HepG2 (cell line): ENCODE measurements around the gene MRPL38. TPM values are rescaled to one million over a fixed set of nuclear protein-coding genes. Genes with fewer than 3 reads are reported as not detected.
A peak's percentile ranks its signal among the peaks of the same experiment; 100 is the strongest.

Source experiments
- ATAC-seq: fragments of 200-7000 bp; cut with Tn5 transposase; 3 replicates; pipeline ENCODE4 v1.9.1; 2020; ENCODE audit warnings: mild to moderate bottlenecking, moderate library complexity
- BruUV-seq: library from RNA; stranded (reverse); fragments of 400-500 nt; replicated peaks from 2 replicates; lab custom pipeline; 2021; lab: Mats Ljungman, UMichigan
- CTCF ChIA-PET: fragments of 300-600 bp; formaldehyde crosslinking; extraction: SDS; loops from one replicate; lab custom pipeline; 2021; ENCODE audit warnings: low total read pairs, inconsistent platforms, low intra/inter-chr PET ratio; lab: Yijun Ruan, JAX
- POLR2A ChIA-PET: fragments of 350-600 bp; sonication (Branson Sonifier 250); formaldehyde crosslinking; loops from one replicate; lab custom pipeline; 2020; ENCODE audit warnings: antibody characterized with exemption, inconsistent platforms; lab: Yijun Ruan, JAX
- DNase-seq: peaks from one replicate; pipeline ENCODE4 v3.0.0-alpha.2; 2015; ENCODE audit warnings: low spot score
- FAIRE-seq: peaks from 3 replicates; lab custom pipeline; 2011; peaks lifted over from hg19 to GRCh38; lab: Jason Lieb, UNC
- H2AFZ ChIP-seq: one replicate; pipeline ENCODE4 v1.6.1; 2011; ENCODE audit warnings: low read length, inconsistent platforms
- H3K27ac ChIP-seq: fragments of 300-600 bp; 3 replicates; pipeline ENCODE4 v1.8.0; 2011; ENCODE audit warnings: mixed run types, mild to moderate bottlenecking, mixed read lengths, low read length, inconsistent platforms; ENCODE audit not compliant: insufficient read depth; ENCODE audit errors: extremely low read length
- H3K27me3 ChIP-seq, 2 experiments: fragments of 200-600 bp in 1 of 2; 2 replicates in 1 of 2; 3 replicates in 1 of 2; pipeline versions ENCODE4 v1.6.0 to v1.8.0; 2011; ENCODE audit warnings: low read length in 2 of 2, mild to moderate bottlenecking in 2 of 2, moderate library complexity in 2 of 2, inconsistent platforms in 1 of 2; ENCODE audit not compliant: insufficient read depth in 2 of 2, control insufficient read depth in 1 of 2
- H3K36me3 ChIP-seq, 2 experiments: fragments of 200-600 bp in 1 of 2; replicated peaks in 1 of 2; 2 replicates in 1 of 2; 3 replicates in 1 of 2; pipeline versions ENCODE4 v1.5.1 to v1.8.0; 2011; ENCODE audit warnings: low read length in 2 of 2, inconsistent platforms in 1 of 2; ENCODE audit not compliant: insufficient read depth in 2 of 2, control insufficient read depth in 1 of 2
- H3K4me1 ChIP-seq: 2 replicates; pipeline ENCODE4 v1.5.1; 2012; ENCODE audit warnings: low read length, inconsistent platforms; ENCODE audit not compliant: insufficient read depth
- H3K4me2 ChIP-seq: 2 replicates; pipeline ENCODE4 v1.6.0; 2011; ENCODE audit warnings: low read depth, low read length, inconsistent platforms
- H3K4me3 ChIP-seq, 3 experiments: fragments of 200-600 bp in 1 of 3; sonication (generic), shearing (Covaris generic) in 1 of 3; replicated peaks in 1 of 3; 2 replicates each; pipeline ENCODE4 v1.5.1; 2011 to 2016; ENCODE audit warnings: low read length in 3 of 3, inconsistent platforms in 2 of 3, low read depth in 2 of 3, mild to moderate bottlenecking in 2 of 3, control low read depth in 1 of 3, mixed read lengths in 1 of 3; ENCODE audit not compliant: insufficient read depth in 1 of 3
- H3K79me2 ChIP-seq: one replicate; pipeline ENCODE4 v1.6.1; 2011; ENCODE audit warnings: low read length, inconsistent platforms; ENCODE audit not compliant: insufficient read depth
- H3K9ac ChIP-seq: 2 replicates; pipeline ENCODE4 v1.6.0; 2011; ENCODE audit warnings: mild to moderate bottlenecking, low read depth, low read length, inconsistent platforms; ENCODE audit not compliant: insufficient read depth
- H3K9me3 ChIP-seq: 2 replicates; pipeline ENCODE4 v1.5.1; 2012; ENCODE audit warnings: mild to moderate bottlenecking, low read length
- H4K20me1 ChIP-seq: 2 replicates; pipeline ENCODE4 v1.6.0; 2011; ENCODE audit warnings: inconsistent platforms, mild to moderate bottlenecking, low read length, moderate library complexity; ENCODE audit not compliant: insufficient read depth
- FOXK1 ChIP-seq: sonication (generic); formaldehyde crosslinking; IDR thresholded peaks from 2 replicates; pipeline ENCODE4 v1.4.0; 2020; ENCODE audit warnings: low read depth, missing genetic modification reagents, borderline replicate concordance
- GFI1 ChIP-seq: sonication (generic); formaldehyde crosslinking; IDR thresholded peaks from 2 replicates; pipeline ENCODE4 v1.5.0; 2020; ENCODE audit warnings: missing genetic modification reagents, mild to moderate bottlenecking, borderline replicate concordance
- PHB2 ChIP-seq: fragments of 450-650 bp; IDR thresholded peaks from 2 replicates; pipeline ENCODE4 v1.6.1; 2018; ENCODE audit not compliant: partially characterized antibody
- SIN3B ChIP-seq: fragments of 150-350 bp; IDR thresholded peaks from 2 replicates; pipeline ENCODE4 v1.6.1; 2014; ENCODE audit warnings: low read length
- SMARCC2 ChIP-seq: fragments of 450-650 bp; IDR thresholded peaks from 2 replicates; pipeline ENCODE4 v1.6.1; 2017; ENCODE audit warnings: antibody characterized with exemption, mild to moderate bottlenecking
- SOX5 ChIP-seq: IDR thresholded peaks from 2 replicates; pipeline ENCODE4 v1.6.1; 2016; ENCODE audit warnings: borderline replicate concordance
- TARDBP ChIP-seq: sonication (generic); formaldehyde crosslinking; IDR thresholded peaks from 2 replicates; pipeline ENCODE4 v1.8.0; 2022; ENCODE audit warnings: mild to moderate bottlenecking, missing genetic modification reagents
- TOE1 ChIP-seq: sonication (generic); formaldehyde crosslinking; IDR thresholded peaks from 2 replicates; pipeline ENCODE4 v1.4.0; 2020; ENCODE audit warnings: mild to moderate bottlenecking, missing genetic modification reagents
- ZBTB42 ChIP-seq: sonication (generic); formaldehyde crosslinking; IDR thresholded peaks from 2 replicates; pipeline ENCODE4 v1.5.0; 2020; ENCODE audit warnings: mild to moderate bottlenecking, missing genetic modification reagents
- ZMAT3 ChIP-seq: sonication (generic); formaldehyde crosslinking; conservative IDR thresholded peaks from 2 replicates; pipeline ENCODE4 v1.7.0; 2021; ENCODE audit warnings: missing genetic modification reagents
- ZNF343 ChIP-seq: sonication (generic); formaldehyde crosslinking; IDR thresholded peaks from 2 replicates; pipeline ENCODE4 v1.4.0; 2020; ENCODE audit warnings: mild to moderate bottlenecking, missing genetic modification reagents
- ZNF350 ChIP-seq: sonication (generic); formaldehyde crosslinking; IDR thresholded peaks from 2 replicates; pipeline ENCODE4 v1.4.0; 2020; ENCODE audit warnings: mild to moderate bottlenecking, low read depth, missing genetic modification reagents, borderline replicate concordance
- WGBS: methylation state at CpG from one replicate; pipeline ENCODE4 v1.1.6; 2017; ENCODE audit warnings: low lambda C conversion rate; 5-methylcytosine and 5-hydroxymethylcytosine counted together
- in situ Hi-C: cut with HindIII; loops from 2 replicates; pipeline ENCODE4 v1.10.0; 2017; ENCODE audit warnings: low pct_unique_long_range_greater_than_20kb; ENCODE audit not compliant: extremely low pct_ligation_motif_present
- intact Hi-C: fragments of 100-400 bp; cut with micrococcal nuclease; formaldehyde crosslinking; loops from one replicate; pipeline ENCODE4 v1.10.0; 2022; ENCODE audit not compliant: unreplicated experiment
- polyA plus RNA-seq, 8 experiments: library from polyadenylated mRNA; depleted of rRNA in 3 of 8; stranded (reverse) in 7 of 8; unstranded in 1 of 8; fragments of >200 nt; fragmentation: Illumina TruSeq in 4 of 8; extraction: Trizol in 4 of 8; gene quantifications; 2 replicates each; pipeline versions ENCODE4 v1.2.1 to v1.2.3, GENCODE V29; 2011 to 2016; ENCODE audit warnings: low read depth in 4 of 8, missing spikeins in 1 of 8, mixed read lengths in 1 of 8; ENCODE audit not compliant: insufficient read depth in 1 of 8
- total RNA-seq, 5 experiments: library from RNA; depleted of rRNA; stranded (reverse); fragments of >200 nt; fragmentation: Illumina TruSeq; extraction: Trizol; gene quantifications; 2 replicates each; pipeline ENCODE4 v1.2.3, GENCODE V29; 2016; ENCODE audit warnings: low read depth in 1 of 5
- TF ChIP-seq, protein P1 (sequence below): sonication (generic); formaldehyde crosslinking; IDR thresholded peaks from 2 replicates; pipeline ENCODE4 v1.5.0; 2020; ENCODE audit warnings: missing genetic modification reagents
- TF ChIP-seq, protein P2 (sequence below): sonication (generic); formaldehyde crosslinking; IDR thresholded peaks from 2 replicates; pipeline ENCODE4 v1.4.0; 2020; ENCODE audit warnings: missing genetic modification reagents, low read depth, mild to moderate bottlenecking, borderline replicate concordance
- TF ChIP-seq, protein P3 (sequence below): sonication (generic); formaldehyde crosslinking; IDR thresholded peaks from 2 replicates; pipeline ENCODE4 v1.9.0; 2021; ENCODE audit warnings: mild to moderate bottlenecking, missing genetic modification reagents

Gene MRPL38
- total and polyA plus RNA-seq, 2 of the 13 experiments (the other 11 are each of a cell fraction or from before 2014, with no cell fraction given), result 83.7 to 125 TPM

DNA sequence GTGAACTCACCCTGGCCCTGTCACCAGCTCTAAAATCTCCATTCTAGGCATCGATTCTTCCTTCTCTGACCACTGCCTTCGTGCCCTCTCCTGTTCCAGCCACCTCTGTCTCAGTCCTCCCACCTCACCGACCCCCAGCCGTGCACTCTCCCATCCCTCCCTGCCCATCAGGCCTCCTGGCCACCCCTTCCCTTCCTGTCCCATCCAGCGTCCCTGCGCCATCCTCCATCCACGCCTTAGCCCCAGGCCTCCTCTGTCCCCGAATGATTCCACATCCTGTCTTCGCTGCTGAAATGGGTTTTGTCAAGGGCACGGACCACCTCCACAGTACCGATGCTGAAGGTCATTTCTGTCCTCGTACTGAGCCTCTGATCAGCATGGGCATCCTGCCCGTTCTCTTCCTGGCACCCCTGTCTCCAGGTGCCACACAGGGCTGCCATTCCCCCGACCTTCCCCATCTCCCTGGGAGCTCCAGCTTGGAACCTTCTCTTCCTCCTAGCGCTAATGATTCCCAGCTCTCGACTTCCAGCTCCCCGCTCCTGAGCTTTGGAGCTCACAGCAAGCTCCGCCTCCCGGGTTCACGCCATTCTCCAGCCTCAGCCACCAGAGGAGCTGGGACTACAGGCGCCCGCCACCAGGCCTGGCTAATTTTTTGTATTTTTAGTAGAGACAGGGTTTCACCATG is 10.5 kb downstream of the MRPL38 start:
- H4K20me1 ChIP-seq, result no peaks in the 10 kb centered on the region
- H3K4me2 ChIP-seq, result peak overlapping the region; percentile 91
- CTCF ChIA-PET, result interaction anchor here (1.8 kb wide), 1 partner anchor 17 kb away, joined by 5 read pairs; no protein-coding TSS in a partner anchor
- peaks cover 10% of the 10 kb centered on the region for H3K79me2 ChIP-seq
- FAIRE-seq (no peak), ATAC-seq (peak; percentile 21), DNase-seq (peak; percentile 65)
- H3K27me3 ChIP-seq, result no peaks in the 10 kb centered on the region
- 23% methylated on average over 22 of the region's 22 CpGs for WGBS
- H3K9me3 ChIP-seq, result no peaks in the 10 kb centered on the region
- peaks cover 5 to 15% of the 10 kb centered on the region in 2 experiments; a peak in 3 of 5 replicates for H3K36me3 ChIP-seq
- peak overlapping the region; percentile 17 to 83 (median 75); a peak in 5 of 6 replicates for H3K4me3 ChIP-seq
- BruUV-seq, result no TSS peak
- peaks cover 61% of the 10 kb centered on the region for H3K4me1 ChIP-seq
- POLR2A ChIA-PET, result interaction anchor here (0.6 to 12.9 kb wide), 13 partner anchors 10 to 364 kb away, joined by 3 to 423 read pairs (median 9); partner anchors contain the start of genes GALK1, MRPL38, TRIM47 and WBP2
- H3K27ac ChIP-seq, result peak overlapping the region; percentile 12
- no peak overlapping the region for H2AFZ ChIP-seq
- in situ Hi-C loops, result no loop called here
- intact Hi-C loops, result loop anchor here (5.0 kb wide), 1 partner anchor 37 kb away; the partner anchor contains the start of gene WBP2
- peak overlapping the region; percentile 84 for H3K9ac ChIP-seq
- TF ChIP-seq ZNF343 (CRISPR knock-in tag) (no peak), ZNF350 (CRISPR knock-in tag) (no peak), PHB2 (no peak), ZBTB42 (CRISPR knock-in tag) (no peak), TARDBP (CRISPR knock-in tag) (no peak), SOX5 (CRISPR knock-in tag) (no peak), TOE1 (no peak), FOXK1 (CRISPR knock-in tag) (no peak), SIN3B (no peak), SMARCC2 (no peak), ZMAT3 (CRISPR knock-in tag) (no peak; the same call in 1 of the 2 replicates), GFI1 (CRISPR knock-in tag) (no peak)
- TF ChIP-seq, protein P1, sequence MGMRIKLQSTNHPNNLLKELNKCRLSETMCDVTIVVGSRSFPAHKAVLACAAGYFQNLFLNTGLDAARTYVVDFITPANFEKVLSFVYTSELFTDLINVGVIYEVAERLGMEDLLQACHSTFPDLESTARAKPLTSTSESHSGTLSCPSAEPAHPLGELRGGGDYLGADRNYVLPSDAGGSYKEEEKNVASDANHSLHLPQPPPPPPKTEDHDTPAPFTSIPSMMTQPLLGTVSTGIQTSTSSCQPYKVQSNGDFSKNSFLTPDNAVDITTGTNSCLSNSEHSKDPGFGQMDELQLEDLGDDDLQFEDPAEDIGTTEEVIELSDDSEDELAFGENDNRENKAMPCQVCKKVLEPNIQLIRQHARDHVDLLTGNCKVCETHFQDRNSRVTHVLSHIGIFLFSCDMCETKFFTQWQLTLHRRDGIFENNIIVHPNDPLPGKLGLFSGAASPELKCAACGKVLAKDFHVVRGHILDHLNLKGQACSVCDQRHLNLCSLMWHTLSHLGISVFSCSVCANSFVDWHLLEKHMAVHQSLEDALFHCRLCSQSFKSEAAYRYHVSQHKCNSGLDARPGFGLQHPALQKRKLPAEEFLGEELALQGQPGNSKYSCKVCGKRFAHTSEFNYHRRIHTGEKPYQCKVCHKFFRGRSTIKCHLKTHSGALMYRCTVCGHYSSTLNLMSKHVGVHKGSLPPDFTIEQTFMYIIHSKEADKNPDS (CRISPR knock-in tag), result no peak
- TF ChIP-seq, protein P2, sequence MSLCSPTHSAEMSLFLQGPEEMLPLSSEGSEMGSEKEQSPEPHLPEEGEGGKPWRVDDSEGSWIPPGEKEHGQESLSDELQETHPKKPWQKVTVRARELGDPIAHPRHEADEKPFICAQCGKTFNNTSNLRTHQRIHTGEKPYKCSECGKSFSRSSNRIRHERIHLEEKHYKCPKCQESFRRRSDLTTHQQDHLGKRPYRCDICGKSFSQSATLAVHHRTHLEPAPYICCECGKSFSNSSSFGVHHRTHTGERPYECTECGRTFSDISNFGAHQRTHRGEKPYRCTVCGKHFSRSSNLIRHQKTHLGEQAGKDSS (CRISPR knock-in tag), result no peak
- TF ChIP-seq, protein P3, sequence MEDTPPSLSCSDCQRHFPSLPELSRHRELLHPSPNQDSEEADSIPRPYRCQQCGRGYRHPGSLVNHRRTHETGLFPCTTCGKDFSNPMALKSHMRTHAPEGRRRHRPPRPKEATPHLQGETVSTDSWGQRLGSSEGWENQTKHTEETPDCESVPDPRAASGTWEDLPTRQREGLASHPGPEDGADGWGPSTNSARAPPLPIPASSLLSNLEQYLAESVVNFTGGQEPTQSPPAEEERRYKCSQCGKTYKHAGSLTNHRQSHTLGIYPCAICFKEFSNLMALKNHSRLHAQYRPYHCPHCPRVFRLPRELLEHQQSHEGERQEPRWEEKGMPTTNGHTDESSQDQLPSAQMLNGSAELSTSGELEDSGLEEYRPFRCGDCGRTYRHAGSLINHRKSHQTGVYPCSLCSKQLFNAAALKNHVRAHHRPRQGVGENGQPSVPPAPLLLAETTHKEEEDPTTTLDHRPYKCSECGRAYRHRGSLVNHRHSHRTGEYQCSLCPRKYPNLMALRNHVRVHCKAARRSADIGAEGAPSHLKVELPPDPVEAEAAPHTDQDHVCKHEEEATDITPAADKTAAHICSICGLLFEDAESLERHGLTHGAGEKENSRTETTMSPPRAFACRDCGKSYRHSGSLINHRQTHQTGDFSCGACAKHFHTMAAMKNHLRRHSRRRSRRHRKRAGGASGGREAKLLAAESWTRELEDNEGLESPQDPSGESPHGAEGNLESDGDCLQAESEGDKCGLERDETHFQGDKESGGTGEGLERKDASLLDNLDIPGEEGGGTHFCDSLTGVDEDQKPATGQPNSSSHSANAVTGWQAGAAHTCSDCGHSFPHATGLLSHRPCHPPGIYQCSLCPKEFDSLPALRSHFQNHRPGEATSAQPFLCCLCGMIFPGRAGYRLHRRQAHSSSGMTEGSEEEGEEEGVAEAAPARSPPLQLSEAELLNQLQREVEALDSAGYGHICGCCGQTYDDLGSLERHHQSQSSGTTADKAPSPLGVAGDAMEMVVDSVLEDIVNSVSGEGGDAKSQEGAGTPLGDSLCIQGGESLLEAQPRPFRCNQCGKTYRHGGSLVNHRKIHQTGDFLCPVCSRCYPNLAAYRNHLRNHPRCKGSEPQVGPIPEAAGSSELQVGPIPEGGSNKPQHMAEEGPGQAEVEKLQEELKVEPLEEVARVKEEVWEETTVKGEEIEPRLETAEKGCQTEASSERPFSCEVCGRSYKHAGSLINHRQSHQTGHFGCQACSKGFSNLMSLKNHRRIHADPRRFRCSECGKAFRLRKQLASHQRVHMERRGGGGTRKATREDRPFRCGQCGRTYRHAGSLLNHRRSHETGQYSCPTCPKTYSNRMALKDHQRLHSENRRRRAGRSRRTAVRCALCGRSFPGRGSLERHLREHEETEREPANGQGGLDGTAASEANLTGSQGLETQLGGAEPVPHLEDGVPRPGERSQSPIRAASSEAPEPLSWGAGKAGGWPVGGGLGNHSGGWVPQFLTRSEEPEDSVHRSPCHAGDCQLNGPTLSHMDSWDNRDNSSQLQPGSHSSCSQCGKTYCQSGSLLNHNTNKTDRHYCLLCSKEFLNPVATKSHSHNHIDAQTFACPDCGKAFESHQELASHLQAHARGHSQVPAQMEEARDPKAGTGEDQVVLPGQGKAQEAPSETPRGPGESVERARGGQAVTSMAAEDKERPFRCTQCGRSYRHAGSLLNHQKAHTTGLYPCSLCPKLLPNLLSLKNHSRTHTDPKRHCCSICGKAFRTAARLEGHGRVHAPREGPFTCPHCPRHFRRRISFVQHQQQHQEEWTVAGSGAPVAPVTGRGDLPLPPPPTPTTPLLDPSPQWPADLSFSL, result no peak
